ENCODE data around the gene GKN2. TPM values are rescaled to one million over a fixed set of nuclear protein-coding genes. Genes with fewer than 3 reads are reported as not detected.

The GKN2 gene
- total RNA-seq, 1 experiment from 2014 or later = not detected

- no peak overlapping the region for H3K27ac Mint-ChIP-seq (ENCODE audit: unreplicated experiment)
- DNase-seq = no peak
- no peaks in the 10 kb centered on the region for H3K9me3 Mint-ChIP-seq (ENCODE audit: unreplicated experiment)
- no peaks in the 10 kb centered on the region for H3K4me1 Mint-ChIP-seq (ENCODE audit: low read depth, unreplicated experiment)
- Histone ChIP-seq H3K27me3 (replicated peaks; ENCODE audit: control insufficient read depth, insufficient read depth, low read length) (no peaks in the 10 kb centered on the region), H3K9me3 (no peaks in the 10 kb centered on the region), H3K4me1 (no peaks in the 10 kb centered on the region), H3K36me3 (ENCODE audit: control insufficient read depth, insufficient read depth, low read length) (no peaks in the 10 kb centered on the region), H3K4me3 (ENCODE audit: low read depth, low read length) (no peak overlapping the region)
- TF ChIP-seq CTCF (IDR thresholded peaks at IDR 0.05; ENCODE audit: insufficient read depth in 1 of 2, low read depth in 1 of 2, low read length in 1 of 2, severe bottlenecking in 1 of 2, unreplicated experiment in 1 of 2) = no peak
- ChIA-PET POLR2A (no interaction called here), CTCF (no interaction called here)
- H3K27me3 Mint-ChIP-seq (ENCODE audit: insufficient read depth, unreplicated experiment) = peaks cover 31% of the 10 kb centered on the region
- BruUV-seq (replicated peaks) = no TSS peak
- H3K4me3 Mint-ChIP-seq (ENCODE audit: unreplicated experiment) = no peak overlapping the region
- no peaks in the 10 kb centered on the region for H3K36me3 Mint-ChIP-seq (ENCODE audit: insufficient read depth, unreplicated experiment)
- intact Hi-C loops (cut with micrococcal nuclease; ENCODE audit: unreplicated experiment) = no loop called here
Observed at GRCh38 chr2:68948710-68949109, 4.0 kb downstream of the GKN2 start.

- no peaks in the 10 kb centered on the region for H3K4me1 ChIP-seq
- ChIA-PET POLR2A (no interaction called here), CTCF (no interaction called here)
- Mint-ChIP-seq H3K4me1 (ENCODE audit: low read depth, unreplicated experiment) (no peaks in the 10 kb centered on the region), H3K27ac (ENCODE audit: unreplicated experiment) (no peak overlapping the region), H3K4me3 (ENCODE audit: unreplicated experiment) (no peak overlapping the region), H3K36me3 (ENCODE audit: insufficient read depth, unreplicated experiment) (no peaks in the 10 kb centered on the region), H3K27me3 (ENCODE audit: insufficient read depth, unreplicated experiment) (peaks cover 26% of the 10 kb centered on the region), H3K9me3 (ENCODE audit: unreplicated experiment) (peaks cover 3% of the 10 kb centered on the region)
- no peaks in the 10 kb centered on the region for H3K27me3 ChIP-seq (replicated peaks; ENCODE audit: control insufficient read depth, insufficient read depth, low read length)
- intact Hi-C loops (cut with micrococcal nuclease; ENCODE audit: unreplicated experiment) = no loop called here
- TF ChIP-seq CTCF (IDR thresholded peaks at IDR 0.05; ENCODE audit: insufficient read depth in 1 of 2, low read depth in 1 of 2, low read length in 1 of 2, severe bottlenecking in 1 of 2, unreplicated experiment in 1 of 2) = no peak
- no peaks in the 10 kb centered on the region for H3K9me3 ChIP-seq
- no peak overlapping the region for H3K4me3 ChIP-seq (ENCODE audit: low read depth, low read length)
- BruUV-seq (replicated peaks) = no TSS peak
- no peaks in the 10 kb centered on the region for H3K36me3 ChIP-seq (ENCODE audit: control insufficient read depth, insufficient read depth, low read length)
- no peak for DNase-seq
Observed at GRCh38 chr2:68946117-68946516, 6.6 kb downstream of the GKN2 start.

DNA sequence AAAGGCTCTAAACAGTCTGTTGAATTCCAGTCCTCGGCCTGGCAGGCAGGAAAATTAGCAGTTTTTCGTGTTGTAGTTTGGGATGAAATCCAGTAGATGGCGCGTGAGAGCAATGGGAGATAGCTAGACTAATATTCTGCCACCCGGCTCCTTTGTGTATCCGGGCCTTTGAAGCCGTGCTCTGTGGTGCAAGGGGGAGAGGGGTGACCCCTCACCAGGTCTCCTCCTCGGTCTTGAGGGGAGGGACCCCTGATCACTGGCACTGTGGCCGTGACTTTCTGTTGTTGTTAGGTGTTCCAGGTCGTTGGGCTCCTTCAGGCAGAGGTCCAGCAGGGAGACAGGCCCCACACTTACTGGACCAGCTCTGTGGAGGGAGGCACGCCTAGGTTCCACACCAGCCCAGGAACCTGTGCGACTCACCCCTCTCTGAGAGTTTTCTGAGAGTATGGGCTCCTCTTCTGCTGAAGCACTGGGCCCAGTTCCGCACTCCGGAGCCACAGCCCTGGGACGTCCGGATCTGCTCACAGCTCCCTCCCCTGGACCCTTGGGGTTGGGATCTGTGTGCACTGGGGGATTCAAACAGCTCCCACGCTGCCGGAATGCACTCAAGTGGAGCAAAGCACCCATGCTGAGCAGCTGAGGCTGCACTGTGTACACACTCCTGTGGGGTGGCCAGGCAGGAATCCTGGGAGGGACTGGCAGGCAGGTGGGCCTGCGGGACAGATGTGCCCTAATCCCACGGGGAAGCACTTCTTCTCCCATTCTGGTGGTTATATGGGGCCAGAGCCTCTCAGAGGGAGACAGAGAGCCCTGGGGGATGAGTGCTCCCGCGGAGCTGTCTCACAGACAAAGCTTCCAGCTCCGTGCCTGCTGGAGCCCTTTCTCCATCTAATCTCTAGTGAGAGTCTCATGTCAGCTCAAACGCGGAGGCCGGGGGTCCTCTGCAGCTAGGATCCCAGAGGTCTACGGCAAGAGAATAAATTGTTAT, 8.8 kb downstream of the GKN2 start:
- BruUV-seq (replicated peaks) = no TSS peak
- Histone ChIP-seq H3K4me3 (ENCODE audit: low read depth, low read length) (no peak overlapping the region), H3K4me1 (no peaks in the 10 kb centered on the region), H3K36me3 (ENCODE audit: control insufficient read depth, insufficient read depth, low read length) (no peaks in the 10 kb centered on the region), H3K27me3 (replicated peaks; ENCODE audit: control insufficient read depth, insufficient read depth, low read length) (no peaks in the 10 kb centered on the region), H3K9me3 (no peaks in the 10 kb centered on the region)
- ChIA-PET POLR2A (interaction anchor here (1.0 kb wide), 1 partner anchor 9 kb away, joined by 3 read pairs; no protein-coding TSS in a partner anchor), CTCF (interaction anchor here (0.5 to 1.7 kb wide), 15 partner anchors 9 to 493 kb away, joined by 3 to 9 read pairs (median 4); partner anchors contain the start of genes GKN2 and NFU1)
- peak; percentile 50 to 76 for DNase-seq
- H3K4me3 Mint-ChIP-seq (ENCODE audit: unreplicated experiment) = no peak overlapping the region
- TF ChIP-seq CTCF (IDR thresholded peaks at IDR 0.05; ENCODE audit: insufficient read depth in 1 of 2, low read depth in 1 of 2, low read length in 1 of 2, severe bottlenecking in 1 of 2, unreplicated experiment in 1 of 2) = peak; percentile 81 to 84
- H3K36me3 Mint-ChIP-seq (ENCODE audit: insufficient read depth, unreplicated experiment) = no peaks in the 10 kb centered on the region
- peaks cover 22% of the 10 kb centered on the region for H3K27me3 Mint-ChIP-seq (ENCODE audit: insufficient read depth, unreplicated experiment)
- H3K9me3 Mint-ChIP-seq (ENCODE audit: unreplicated experiment) = peaks cover 12% of the 10 kb centered on the region
- H3K27ac Mint-ChIP-seq (ENCODE audit: unreplicated experiment) = no peak overlapping the region
- H3K4me1 Mint-ChIP-seq (ENCODE audit: low read depth, unreplicated experiment) = no peaks in the 10 kb centered on the region
- intact Hi-C loops (cut with micrococcal nuclease; ENCODE audit: unreplicated experiment) = loop anchor here (5.0 kb wide), 1 partner anchor 363 kb away; no protein-coding TSS in a partner anchor

All from Caco-2 (cell line).